Right renal pelvis (tissue), 4 donors: ENCODE results near the gene MMP1. TPM values are rescaled to one million over a fixed set of nuclear protein-coding genes. Genes with fewer than 3 reads are reported as not detected.
"Not testable (repeated sequence)": the region's sequence is repeated elsewhere in the genome, so short reads cannot be mapped to it uniquely, and the experiment has no call there.

ENCODE experiments used
- DNase-seq, 4 donors: peaks; one replicate each; pipeline ENCODE4 v3.0.0-alpha.2; 2013; ENCODE audit warnings: low read depth in 4 of 4, low spot score in 3 of 4, missing footprints in 1 of 4
- polyA plus RNA-seq, 4 donors: library from polyadenylated mRNA; unstranded; fragments of 120-200 nt; gene quantifications; one replicate each; pipeline ENCODE4 v1.2.1, GENCODE V29; 2013; ENCODE audit not compliant: insufficient read length in 4 of 4

Gene MMP1
- polyA plus RNA-seq, 4 donors, result 0.17 to 0.24 (median 0.17) TPM; not detected in 1

GRCh38 chr11:102763440-102763839 lies 34.5 kb downstream of the MMP1 start:
- no peak for DNase-seq

- no peak for DNase-seq
Observed at GRCh38 chr11:102762361-102762767, 35.6 kb downstream of the MMP1 start.

GRCh38 chr11:102761646-102762238 lies 36.2 kb downstream of the MMP1 start:
- DNase-seq, result no peak

GRCh38 chr11:102760344-102761035 lies 37.5 kb downstream of the MMP1 start:
- no peak for DNase-seq

GRCh38 chr11:102757823-102758549 lies 40.0 kb downstream of the MMP1 start:
- no peak for DNase-seq

- DNase-seq, result no peak
Observed at GRCh38 chr11:102753267-102753666, 44.7 kb downstream of the MMP1 start.

GRCh38 chr11:102751673-102752072 lies 46.3 kb downstream of the MMP1 start:
- DNase-seq, result no peak

- no peak for DNase-seq
Observed at GRCh38 chr11:102749101-102749722, 48.7 kb downstream of the MMP1 start.

- DNase-seq, result not testable (repeated sequence)
Observed at GRCh38 chr11:102746746-102747578, 51.0 kb downstream of the MMP1 start.

Other genes starting within 250 kb of the MMP1 start
- gene MMP20, start 172.8 kb downstream of the MMP1 start, polyA plus RNA-seq, result not detected
- gene MMP27, start 92.4 kb downstream of the MMP1 start, polyA plus RNA-seq, result not detected
- under 1 TPM in 1 of 4 donors, not detected in 3; 0.05 TPM for gene MMP8, start 73.2 kb downstream of the MMP1 start, polyA plus RNA-seq
- under 1 TPM in 3 of 4 donors, not detected in 1; 0.11 to 0.14 (median 0.12) TPM for gene MMP10, start 17.5 kb downstream of the MMP1 start, polyA plus RNA-seq
- gene MMP3, start 45.4 kb upstream of the MMP1 start, polyA plus RNA-seq, result under 1 TPM in 1 of 4 donors, not detected in 3; 0.06 TPM
- gene MMP12, start 76.8 kb upstream of the MMP1 start, polyA plus RNA-seq, result 1 to 10 TPM; 1.7 to 5.6 (median 2.8) TPM
- under 1 TPM in 3 of 4 donors, not detected in 1; 0.04 to 0.11 (median 0.10) TPM for gene MMP13, start 157.6 kb upstream of the MMP1 start, polyA plus RNA-seq